H9 (cell line): ENCODE measurements around the gene IFNA4. TPM values are rescaled to one million over a fixed set of nuclear protein-coding genes. Genes with fewer than 3 reads are reported as not detected.
"Not testable (repeated sequence)": the region's sequence is repeated elsewhere in the genome, so short reads cannot be mapped to it uniquely, and the experiment has no call there.

Experiments
- DNase-seq: peaks from one replicate; pipeline ENCODE4 v3.0.0-alpha.2; 2017
- H2AFZ ChIP-seq: one replicate; pipeline ENCODE4 v1.6.1; 2013; ENCODE audit warnings: mild to moderate bottlenecking, low read length, control low read depth, moderate library complexity
- H2AK5ac ChIP-seq: 2 replicates; pipeline ENCODE4 v1.6.1; 2013; ENCODE audit warnings: low read length, control low read depth, mixed read lengths; ENCODE audit not compliant: insufficient read length
- H2BK120ac ChIP-seq: one replicate; pipeline ENCODE4 v1.6.1; 2013; ENCODE audit warnings: low read depth, mild to moderate bottlenecking, low read length, control low read depth, inconsistent platforms; ENCODE audit not compliant: poor library complexity, severe bottlenecking
- H2BK12ac ChIP-seq: 2 replicates; pipeline ENCODE4 v1.6.1; 2013; ENCODE audit warnings: low read length, control low read depth, mixed read lengths, low read depth; ENCODE audit not compliant: insufficient read length
- H2BK15ac ChIP-seq: 2 replicates; pipeline ENCODE4 v1.6.1; 2013; ENCODE audit warnings: low read depth, low read length, control low read depth
- H2BK20ac ChIP-seq: one replicate; pipeline ENCODE4 v1.6.1; 2013; ENCODE audit warnings: low read depth, mild to moderate bottlenecking, low read length, control low read depth, inconsistent platforms; ENCODE audit not compliant: poor library complexity, severe bottlenecking
- H2BK5ac ChIP-seq: 2 replicates; pipeline ENCODE4 v1.6.1; 2013; ENCODE audit warnings: low read length, control low read depth, mixed read lengths; ENCODE audit not compliant: insufficient read length
- H3K14ac ChIP-seq: 2 replicates; pipeline ENCODE4 v1.6.1; 2013; ENCODE audit warnings: low read length, control low read depth; ENCODE audit not compliant: insufficient read depth
- H3K18ac ChIP-seq: 2 replicates; pipeline ENCODE4 v1.6.1; 2013; ENCODE audit warnings: low read depth, mild to moderate bottlenecking, mixed read lengths, low read length, control low read depth; ENCODE audit not compliant: insufficient read length
- H3K23ac ChIP-seq: 2 replicates; pipeline ENCODE4 v1.6.1; 2013; ENCODE audit warnings: low read length, control low read depth, mixed read lengths, low read depth; ENCODE audit not compliant: insufficient read length
- H3K23me2 ChIP-seq: 2 replicates; pipeline ENCODE4 v1.6.1; 2013; ENCODE audit warnings: low read depth, mild to moderate bottlenecking, mixed read lengths, low read length, control low read depth; ENCODE audit not compliant: insufficient read length, poor library complexity, severe bottlenecking
- H3K27ac ChIP-seq: 2 replicates; pipeline ENCODE4 v1.5.1; 2013; ENCODE audit warnings: low read length, control low read depth, mixed read lengths, low read depth; ENCODE audit not compliant: insufficient read length
- H3K27me3 ChIP-seq: 2 replicates; pipeline ENCODE4 v1.6.1; 2013; ENCODE audit warnings: low read length, control low read depth, inconsistent platforms; ENCODE audit not compliant: insufficient read depth
- H3K4ac ChIP-seq: 2 replicates; pipeline ENCODE4 v1.6.1; 2013; ENCODE audit warnings: low read depth, mild to moderate bottlenecking, control low read depth, inconsistent platforms, low read length, moderate library complexity
- H3K4me1 ChIP-seq: 2 replicates; pipeline ENCODE4 v1.6.1; 2013; ENCODE audit warnings: low read length, control low read depth, inconsistent platforms; ENCODE audit not compliant: insufficient read depth
- H3K4me2 ChIP-seq: 2 replicates; pipeline ENCODE4 v1.6.1; 2013; ENCODE audit warnings: low read length, control low read depth, mixed read lengths; ENCODE audit not compliant: insufficient read length, insufficient read depth
- H3K56ac ChIP-seq: 2 replicates; pipeline ENCODE4 v1.6.1; 2013; ENCODE audit warnings: low read depth, mild to moderate bottlenecking, mixed read lengths, low read length, control low read depth; ENCODE audit not compliant: insufficient read length
- H3K79me1 ChIP-seq: 2 replicates; pipeline ENCODE4 v1.6.1; 2013; ENCODE audit warnings: low read depth, mild to moderate bottlenecking, moderate library complexity, low read length, control low read depth, inconsistent platforms; ENCODE audit not compliant: insufficient read depth, poor library complexity, severe bottlenecking
- H3K79me2 ChIP-seq: 2 replicates; pipeline ENCODE4 v1.6.1; 2013; ENCODE audit warnings: low read length, control low read depth, inconsistent platforms; ENCODE audit not compliant: insufficient read depth
- H3K9ac ChIP-seq: 2 replicates; pipeline ENCODE4 v1.6.1; 2013; ENCODE audit warnings: low read length, control low read depth, mixed read lengths; ENCODE audit not compliant: insufficient read length; ENCODE audit errors: extremely low read depth
- H3K9me3 ChIP-seq: one replicate; pipeline ENCODE4 v1.6.1; 2013; ENCODE audit warnings: low read depth, low read length, inconsistent platforms; ENCODE audit not compliant: control insufficient read depth
- H3T11ph ChIP-seq: one replicate; pipeline ENCODE4 v1.6.1; 2013; ENCODE audit warnings: mild to moderate bottlenecking, low read length, control low read depth, inconsistent platforms
- H4K20me1 ChIP-seq: one replicate; pipeline ENCODE4 v1.6.1; 2013; ENCODE audit not compliant: control insufficient read depth, insufficient read length, insufficient read depth
- H4K5ac ChIP-seq: 2 replicates; pipeline ENCODE4 v1.6.1; 2013; ENCODE audit warnings: low read depth, mild to moderate bottlenecking, mixed read lengths, low read length, control low read depth; ENCODE audit not compliant: insufficient read length
- H4K8ac ChIP-seq: replicated peaks from 2 replicates; pipeline ENCODE4 v1.6.1; 2013; ENCODE audit warnings: low read length, control low read depth, mixed read lengths, low read depth; ENCODE audit not compliant: insufficient read length
- H4K91ac ChIP-seq: 2 replicates; pipeline ENCODE4 v1.6.1; 2013; ENCODE audit warnings: low read depth, mild to moderate bottlenecking, moderate library complexity, mixed read lengths, low read length, control low read depth; ENCODE audit not compliant: insufficient read length
- H3K27ac Mint-ChIP-seq, 3 experiments: 2 replicates in 2 of 3; 3 replicates in 1 of 3; pipeline ENCODE4 v1.8.0; 2020 to 2021; ENCODE audit warnings: mixed read lengths in 3 of 3, mild to moderate bottlenecking in 1 of 3, moderate library complexity in 1 of 3
- H3K27me3 Mint-ChIP-seq: 2 replicates; pipeline ENCODE4 v1.8.0; 2021; ENCODE audit warnings: low read depth, mild to moderate bottlenecking, moderate library complexity, mixed read lengths
- H3K36me3 Mint-ChIP-seq, 3 experiments: 2 replicates in 2 of 3; 3 replicates in 1 of 3; pipeline ENCODE4 v1.8.0; 2020 to 2021; ENCODE audit warnings: low read depth in 3 of 3, mixed read lengths in 3 of 3; ENCODE audit not compliant: insufficient read depth in 1 of 3
- H3K4me1 Mint-ChIP-seq, 2 experiments: 2 replicates each; pipeline ENCODE4 v1.8.0; 2020; ENCODE audit warnings: mixed read lengths in 2 of 2
- H3K4me3 Mint-ChIP-seq, 2 experiments: 2 replicates in 1 of 2; 3 replicates in 1 of 2; pipeline ENCODE4 v1.8.0; 2020 to 2021; ENCODE audit warnings: mild to moderate bottlenecking in 2 of 2, mixed read lengths in 2 of 2, moderate library complexity in 1 of 2
- H3K9me3 Mint-ChIP-seq, 2 experiments: 2 replicates in 1 of 2; 3 replicates in 1 of 2; pipeline ENCODE4 v1.8.0; 2020; ENCODE audit warnings: mild to moderate bottlenecking in 2 of 2, mixed read lengths in 2 of 2, moderate library complexity in 1 of 2
- WGBS: extraction: QIAGEN DNeasy Blood & Tissue Kit; methylation state at CpG from one replicate; pipeline ENCODE4 v1.1.7; 2013; ENCODE audit warnings: missing lambda C conversion rate, low lambda C conversion rate, mixed read lengths; ENCODE audit not compliant: insufficient read length; ENCODE audit errors: extremely low coverage; 5-methylcytosine and 5-hydroxymethylcytosine counted together
- total RNA-seq: library from RNA; stranded (reverse); gene quantifications from 2 replicates; pipeline ENCODE4 v1.2.1, GENCODE V29; 2021
- TF ChIP-seq, protein P1 (sequence below): fragments of 200-600 bp; sonication (generic); conservative IDR thresholded peaks from 3 replicates; pipeline ENCODE4 v1.8.0; 2021; ENCODE audit warnings: antibody characterized with exemption, mild to moderate bottlenecking

Gene IFNA4
- total RNA-seq, 1 experiment from 2014 or later = not detected

DNA sequence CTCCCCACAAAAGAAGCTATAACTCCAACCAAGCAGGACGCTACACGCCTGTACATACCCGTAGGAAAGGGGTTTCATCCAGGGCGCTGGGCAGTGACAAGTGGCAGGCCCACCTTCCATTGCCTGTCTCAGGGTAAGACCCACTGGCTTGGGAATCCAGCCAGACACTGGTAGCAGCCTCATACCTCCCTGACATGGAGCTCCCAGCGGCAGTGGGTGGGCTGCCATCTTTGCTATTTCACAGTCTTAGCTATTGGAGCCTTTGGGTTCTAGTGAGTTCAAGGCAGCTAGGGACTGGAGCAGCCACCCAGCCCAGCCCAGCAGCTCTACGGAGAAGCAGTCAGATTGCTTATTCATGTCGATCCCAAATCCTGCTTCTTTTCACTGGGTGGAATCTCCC is 22.9 kb upstream of the IFNA4 start:
- Histone ChIP-seq H4K20me1 (no peaks in the 10 kb centered on the region), H4K8ac (no peak overlapping the region), H3K79me1 (no peaks in the 10 kb centered on the region), H2BK12ac (no peak overlapping the region), H4K91ac (no peak overlapping the region), H3K56ac (no peak overlapping the region), H3K27me3 (no peaks in the 10 kb centered on the region), H3K4me1 (no peaks in the 10 kb centered on the region), H3K9me3 (no peaks in the 10 kb centered on the region), H2BK20ac (no peak overlapping the region), H2AFZ (no peak overlapping the region), H3K4me2 (no peak overlapping the region), H3K79me2 (no peaks in the 10 kb centered on the region), H3K23ac (no peak overlapping the region), H3K14ac (no peak overlapping the region), H3K23me2 (no peaks in the 10 kb centered on the region), H3K4ac (no peak overlapping the region), H2BK120ac (no peak overlapping the region), H2BK5ac (no peak overlapping the region), H3K9ac (no peak overlapping the region), H4K5ac (no peak overlapping the region), H3K18ac (no peak overlapping the region), H2BK15ac (no peak overlapping the region), H3T11ph (no peak overlapping the region), H3K27ac (no peak overlapping the region), H2AK5ac (no peak overlapping the region)
- no peak overlapping the region for H3K27ac Mint-ChIP-seq
- H3K36me3 Mint-ChIP-seq = no peaks in the 10 kb centered on the region
- no CpG with 5 or more reads among the region's 7 CpGs for WGBS
- H3K9me3 Mint-ChIP-seq = no peaks in the 10 kb centered on the region
- peaks cover 0 to 6% of the 10 kb centered on the region in 2 experiments; a peak in 2 of 4 replicates for H3K4me1 Mint-ChIP-seq
- H3K27me3 Mint-ChIP-seq = peaks cover 4% of the 10 kb centered on the region
- no peak overlapping the region for H3K4me3 Mint-ChIP-seq
- TF ChIP-seq, protein P1, sequence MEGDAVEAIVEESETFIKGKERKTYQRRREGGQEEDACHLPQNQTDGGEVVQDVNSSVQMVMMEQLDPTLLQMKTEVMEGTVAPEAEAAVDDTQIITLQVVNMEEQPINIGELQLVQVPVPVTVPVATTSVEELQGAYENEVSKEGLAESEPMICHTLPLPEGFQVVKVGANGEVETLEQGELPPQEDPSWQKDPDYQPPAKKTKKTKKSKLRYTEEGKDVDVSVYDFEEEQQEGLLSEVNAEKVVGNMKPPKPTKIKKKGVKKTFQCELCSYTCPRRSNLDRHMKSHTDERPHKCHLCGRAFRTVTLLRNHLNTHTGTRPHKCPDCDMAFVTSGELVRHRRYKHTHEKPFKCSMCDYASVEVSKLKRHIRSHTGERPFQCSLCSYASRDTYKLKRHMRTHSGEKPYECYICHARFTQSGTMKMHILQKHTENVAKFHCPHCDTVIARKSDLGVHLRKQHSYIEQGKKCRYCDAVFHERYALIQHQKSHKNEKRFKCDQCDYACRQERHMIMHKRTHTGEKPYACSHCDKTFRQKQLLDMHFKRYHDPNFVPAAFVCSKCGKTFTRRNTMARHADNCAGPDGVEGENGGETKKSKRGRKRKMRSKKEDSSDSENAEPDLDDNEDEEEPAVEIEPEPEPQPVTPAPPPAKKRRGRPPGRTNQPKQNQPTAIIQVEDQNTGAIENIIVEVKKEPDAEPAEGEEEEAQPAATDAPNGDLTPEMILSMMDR = no peak
- no peak for DNase-seq

DNA sequence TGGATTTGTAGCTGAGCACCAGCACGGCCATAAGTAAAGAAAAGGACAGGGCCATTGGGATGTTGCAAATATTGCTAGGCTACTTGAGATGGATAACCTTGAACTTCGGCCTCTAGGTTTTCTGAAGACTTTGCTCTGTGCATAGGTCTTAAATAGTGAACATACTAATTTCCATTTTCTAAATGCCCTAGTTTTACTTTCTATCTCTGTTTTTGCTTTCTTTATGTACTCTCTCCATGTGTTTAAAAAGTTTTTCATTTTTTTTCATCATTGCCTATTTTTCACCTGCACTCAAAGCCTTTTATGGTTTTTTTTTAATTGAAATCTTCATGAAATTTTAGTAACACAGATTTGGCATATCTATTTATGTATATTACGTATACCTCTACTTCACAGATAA is 19.7 kb upstream of the IFNA4 start, which contains the start of gene IFNA10:
IFNA10 (minus strand) TSS at position 101 of the 400 bp plus-strand sequence; CDS start at position 55, 46 bp downstream.
- not testable (repeated sequence) for H3K14ac ChIP-seq, H4K5ac ChIP-seq, H3K27me3 Mint-ChIP-seq, DNase-seq, H3K27me3 ChIP-seq, H2BK5ac ChIP-seq, H3K4me2 ChIP-seq, H3K27ac ChIP-seq, H2AK5ac ChIP-seq, H3K4ac ChIP-seq, H3K4me3 Mint-ChIP-seq, H4K8ac ChIP-seq, H2BK12ac ChIP-seq, H2BK120ac ChIP-seq, H4K91ac ChIP-seq, H3K4me1 Mint-ChIP-seq, H3K18ac ChIP-seq, H2BK20ac ChIP-seq, H3K79me1 ChIP-seq, H2AFZ ChIP-seq, H3K4me1 ChIP-seq, H3K56ac ChIP-seq, H3K23me2 ChIP-seq, H3K23ac ChIP-seq, H3T11ph ChIP-seq, H3K9me3 ChIP-seq, H3K9me3 Mint-ChIP-seq, H4K20me1 ChIP-seq, H3K9ac ChIP-seq, H3K27ac Mint-ChIP-seq, H3K36me3 Mint-ChIP-seq, H3K79me2 ChIP-seq, H2BK15ac ChIP-seq
- WGBS = no CpG with 5 or more reads among the region's 3 CpGs
